GM21786 (cell line): ENCODE measurements around the gene MAP3K7.
A peak's percentile ranks its signal among the peaks of the same experiment; 100 is the strongest.

Source experiments
- ATAC-seq: cut with Tn5 transposase; IDR thresholded peaks from one replicate; pipeline ENCODE4 v1.9.1; 2021; ENCODE audit not compliant: unreplicated experiment

MAP3K7 gene

GRCh38 chr6:90586836-90587638, at the start of gene MAP3K7:
Gene MAP3K7, minus strand, starts transcription at chr6:90587072. Its CDS starts 189 bp downstream, at chr6:90586883.
- ATAC-seq, result peak; percentile 90

- no peak for ATAC-seq
These were observed 44.2 kb upstream of the MAP3K7 start for GRCh38 chr6:90631046-90631445.

GRCh38 chr6:90621581-90621980, 34.7 kb upstream of the MAP3K7 start:
- no peak for ATAC-seq

- no peak for ATAC-seq
These were observed 32.3 kb upstream of the MAP3K7 start for GRCh38 chr6:90619221-90619620.

- no peak for ATAC-seq
These were observed 25.4 kb upstream of the MAP3K7 start for GRCh38 chr6:90612313-90612680.

GRCh38 chr6:90611543-90612312, 24.9 kb upstream of the MAP3K7 start:
- ATAC-seq, result no peak

- ATAC-seq, result peak; percentile 47
These were observed 24.1 kb upstream of the MAP3K7 start for GRCh38 chr6:90610751-90611542.

GRCh38 chr6:90610301-90610750, 23.5 kb upstream of the MAP3K7 start:
- no peak for ATAC-seq

- ATAC-seq, result no peak
These were observed 19.0 kb upstream of the MAP3K7 start for GRCh38 chr6:90605749-90606340.

- ATAC-seq, result no peak
These were observed 17.7 kb upstream of the MAP3K7 start for GRCh38 chr6:90604546-90604945.

- ATAC-seq, result no peak
These were observed 12.3 kb upstream of the MAP3K7 start for GRCh38 chr6:90599151-90599550.

GRCh38 chr6:90598192-90598951, 11.5 kb upstream of the MAP3K7 start:
- ATAC-seq, result no peak

- ATAC-seq, result no peak
These were observed 10.2 kb upstream of the MAP3K7 start for GRCh38 chr6:90596967-90597539.

- ATAC-seq, result no peak
These were observed 9.0 kb upstream of the MAP3K7 start for GRCh38 chr6:90595854-90596253.

- peak; percentile 11 for ATAC-seq
These were observed 381 bp downstream of the MAP3K7 start for GRCh38 chr6:90586546-90586835.

- peak; percentile 21 for ATAC-seq
These were observed 2.1 kb downstream of the MAP3K7 start for GRCh38 chr6:90584636-90585255.

GRCh38 chr6:90583836-90584481, 2.9 kb downstream of the MAP3K7 start:
- ATAC-seq, result no peak

- ATAC-seq, result no peak
These were observed 3.6 kb downstream of the MAP3K7 start for GRCh38 chr6:90583179-90583835.

- ATAC-seq, result no peak
These were observed 5.7 kb downstream of the MAP3K7 start for GRCh38 chr6:90581146-90581545.
